DMS114 treated with DMSO at 0.1 percent for 48 hours (cell line): ENCODE measurements around the gene UBR1.

Experiments
- DNase-seq: peaks from one replicate; lab custom pipeline; 2025; ENCODE audit not compliant: unreplicated experiment; lab: John Stamatoyannopoulos, UW

UBR1 gene

GRCh38 chr15:43111354-43111753 lies 5.5 kb upstream of the UBR1 start:
- no peak for DNase-seq

GRCh38 chr15:43107751-43108150 lies 1.9 kb upstream of the UBR1 start:
- DNase-seq: no peak

- no peak for DNase-seq
Measured at GRCh38 chr15:43106486-43106829, 620 bp upstream of the UBR1 start.

GRCh38 chr15:43105077-43105736 lies 631 bp downstream of the UBR1 start:
- DNase-seq: no peak

GRCh38 chr15:43104426-43104825 lies 1.4 kb downstream of the UBR1 start:
- DNase-seq: no peak

- no peak for DNase-seq
Measured at GRCh38 chr15:43103907-43104306, 1.9 kb downstream of the UBR1 start.

GRCh38 chr15:43102187-43102586 lies 3.7 kb downstream of the UBR1 start:
- DNase-seq: no peak

- DNase-seq: no peak
Measured at GRCh38 chr15:43100971-43101370, 4.9 kb downstream of the UBR1 start.

- DNase-seq: no peak
Measured at GRCh38 chr15:43099105-43099845, 6.6 kb downstream of the UBR1 start.

- DNase-seq: no peak
Measured at GRCh38 chr15:43096411-43096810, 9.4 kb downstream of the UBR1 start.

GRCh38 chr15:43095708-43096347 lies 10.0 kb downstream of the UBR1 start:
- DNase-seq: no peak

- DNase-seq: no peak
Measured at GRCh38 chr15:43095243-43095642, 10.6 kb downstream of the UBR1 start.

- DNase-seq: no peak
Measured at GRCh38 chr15:43094416-43095030, 11.3 kb downstream of the UBR1 start.

- DNase-seq: no peak
Measured at GRCh38 chr15:43093026-43093425, 12.8 kb downstream of the UBR1 start.

GRCh38 chr15:43091859-43092258 lies 14.0 kb downstream of the UBR1 start:
- no peak for DNase-seq

- DNase-seq: no peak
Measured at GRCh38 chr15:43086551-43086950, 19.3 kb downstream of the UBR1 start.

GRCh38 chr15:43085921-43086320 lies 19.9 kb downstream of the UBR1 start:
- DNase-seq: no peak

GRCh38 chr15:43082509-43082908 lies 23.3 kb downstream of the UBR1 start:
- no peak for DNase-seq

- no peak for DNase-seq
Measured at GRCh38 chr15:43081283-43081682, 24.6 kb downstream of the UBR1 start.

- no peak for DNase-seq
Measured at GRCh38 chr15:43071451-43071850, 34.4 kb downstream of the UBR1 start.

GRCh38 chr15:43070893-43071292 lies 34.9 kb downstream of the UBR1 start:
- DNase-seq: no peak

GRCh38 chr15:43070249-43070648 lies 35.6 kb downstream of the UBR1 start:
- DNase-seq: no peak
